ENCODE data around the gene ADCY7.

Gene ADCY7

GRCh38 chr16:50272111-50272571, 5.8 kb downstream of the ADCY7 start:
- TF ChIP-seq CTCF (IDR thresholded peaks at IDR 0.05; ENCODE audit: low read depth, low read length, missing control alignments): no peak
- DNase-seq (ENCODE audit: extremely low read depth, low read depth): no peak

GRCh38 chr16:50272687-50273381, 6.5 kb downstream of the ADCY7 start:
- no peak for DNase-seq (ENCODE audit: extremely low read depth, low read depth)

More at GRCh38 chr16:50272111-50272571, 5.8 kb downstream of the ADCY7 start:
- no peak overlapping the region for H3K4me3 ChIP-seq (replicated peaks; ENCODE audit: low read depth, low read length)

GRCh38 chr16:50273382-50273690, 7.0 kb downstream of the ADCY7 start:
- TF ChIP-seq CTCF (IDR thresholded peaks at IDR 0.05; ENCODE audit: low read depth, low read length, missing control alignments): no peak
- DNase-seq (ENCODE audit: extremely low read depth, low read depth): no peak
- no peak overlapping the region for H3K4me3 ChIP-seq (replicated peaks; ENCODE audit: low read depth, low read length)

More at GRCh38 chr16:50272687-50273381, 6.5 kb downstream of the ADCY7 start:
- no peak overlapping the region for H3K4me3 ChIP-seq (replicated peaks; ENCODE audit: low read depth, low read length)
- no peak for TF ChIP-seq CTCF (IDR thresholded peaks at IDR 0.05; ENCODE audit: low read depth, low read length, missing control alignments)

- DNase-seq (ENCODE audit: extremely low read depth, low read depth): no peak
- TF ChIP-seq CTCF (IDR thresholded peaks at IDR 0.05; ENCODE audit: low read depth, low read length, missing control alignments): no peak
- H3K4me3 ChIP-seq (replicated peaks; ENCODE audit: low read depth, low read length): no peak overlapping the region
Measured at GRCh38 chr16:50273888-50274325, 7.6 kb downstream of the ADCY7 start.

GRCh38 chr16:50274326-50275097, 8.2 kb downstream of the ADCY7 start:
- no peak overlapping the region for H3K4me3 ChIP-seq (replicated peaks; ENCODE audit: low read depth, low read length)
- DNase-seq (ENCODE audit: extremely low read depth, low read depth): no peak
- TF ChIP-seq CTCF (IDR thresholded peaks at IDR 0.05; ENCODE audit: low read depth, low read length, missing control alignments): no peak

- H3K4me3 ChIP-seq (replicated peaks; ENCODE audit: low read depth, low read length): no peak overlapping the region
- no peak for TF ChIP-seq CTCF (IDR thresholded peaks at IDR 0.05; ENCODE audit: low read depth, low read length, missing control alignments)
- DNase-seq (ENCODE audit: extremely low read depth, low read depth): no peak
Measured at GRCh38 chr16:50275098-50275415, 8.7 kb downstream of the ADCY7 start.
